Muscle of back (tissue), 11 donors: ENCODE results near the gene SPEG. TPM values are rescaled to one million over a fixed set of nuclear protein-coding genes. Genes with fewer than 3 reads are reported as not detected.
A peak's percentile ranks its signal among the peaks of the same experiment; 100 is the strongest.

Experiments used
- DNase-seq, 3 donors: peaks; one replicate each; pipeline versions ENCODE4 v3.0.0 to v3.0.0-alpha.2; 2013
- polyA plus RNA-seq, 10 donors: library from polyadenylated mRNA; unstranded; fragments of 120-200 nt; gene quantifications; one replicate each; pipeline ENCODE4 v1.2.1, GENCODE V29; 2013; ENCODE audit not compliant: insufficient read length in 10 of 10

The SPEG gene
- polyA plus RNA-seq, 10 donors, result 63.9 to 179 (median 138) TPM

DNA sequence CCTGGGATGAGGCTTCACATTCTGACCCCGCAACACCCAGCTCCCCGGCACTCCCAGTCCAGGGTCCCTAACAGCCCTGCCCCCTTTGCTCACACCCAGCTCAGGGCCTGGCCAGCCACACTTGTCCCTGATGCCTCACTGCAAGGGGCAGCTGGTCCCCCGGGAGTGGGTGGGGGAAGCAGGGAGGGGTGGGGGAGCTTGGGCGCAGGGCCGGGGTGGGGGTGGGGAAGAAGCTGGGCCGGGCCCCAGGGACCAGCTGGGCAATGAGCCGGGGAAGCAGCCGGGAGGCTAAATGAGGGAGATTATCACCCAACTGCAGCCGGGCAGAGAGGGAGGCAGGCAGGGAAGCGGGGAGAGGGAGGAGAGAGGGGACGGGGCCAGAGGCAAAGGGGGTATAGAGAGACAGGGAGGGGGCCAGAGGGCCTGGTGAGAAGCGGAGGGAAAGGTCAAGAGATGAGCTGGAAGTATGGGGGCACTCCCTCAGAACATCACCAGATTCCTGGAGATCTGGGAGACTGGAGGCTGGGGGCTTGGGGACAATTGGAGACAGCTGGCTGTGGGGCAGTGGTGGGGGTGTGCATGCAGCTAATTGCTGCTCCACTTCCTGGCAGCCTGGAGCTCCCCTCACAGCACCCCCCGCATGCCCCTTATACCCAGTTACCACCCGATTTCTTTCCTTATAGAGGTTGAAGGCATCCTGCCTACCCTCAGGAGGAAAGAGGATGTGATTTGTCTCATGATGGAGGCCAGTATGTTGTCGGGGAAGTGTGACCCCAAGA is 77.1 kb downstream of the SPEG start:
- no peak for DNase-seq

DNA sequence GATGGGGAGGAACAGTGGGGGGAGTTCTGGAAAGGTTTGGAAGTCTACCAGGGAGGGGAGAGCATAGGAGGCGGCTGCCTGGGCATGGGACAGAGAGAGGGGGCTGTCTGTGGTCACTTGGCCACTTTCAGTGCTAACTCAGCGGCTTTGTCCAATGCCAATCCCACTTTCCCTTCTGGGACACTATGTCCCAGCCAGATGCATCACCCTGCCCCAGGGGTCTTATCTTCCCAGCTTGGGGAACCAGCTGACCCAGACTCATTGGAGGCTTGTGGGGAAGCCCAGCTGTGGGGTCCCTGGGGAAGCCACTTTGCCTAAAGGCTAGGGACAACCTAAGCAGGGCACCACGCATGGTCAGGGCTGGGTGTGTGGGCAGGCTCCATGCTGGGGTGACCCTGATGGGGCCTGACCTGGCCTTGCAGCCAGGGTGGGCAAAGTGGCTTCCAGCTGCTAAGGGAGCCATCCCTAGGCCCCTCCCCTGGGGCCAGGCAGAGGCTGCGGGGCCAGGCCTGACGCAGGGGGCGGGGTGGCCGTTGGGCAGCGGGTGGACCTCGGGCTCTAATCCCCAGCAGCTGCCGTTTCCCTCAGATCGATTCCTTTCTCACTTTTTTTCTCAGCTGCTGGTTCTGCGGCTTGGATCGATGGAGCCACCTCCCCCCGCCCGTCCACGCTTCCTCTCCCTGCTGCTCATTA is 78.0 kb downstream of the SPEG start:
- DNase-seq, result peak in 1 of 3 donors; percentile 38

DNA sequence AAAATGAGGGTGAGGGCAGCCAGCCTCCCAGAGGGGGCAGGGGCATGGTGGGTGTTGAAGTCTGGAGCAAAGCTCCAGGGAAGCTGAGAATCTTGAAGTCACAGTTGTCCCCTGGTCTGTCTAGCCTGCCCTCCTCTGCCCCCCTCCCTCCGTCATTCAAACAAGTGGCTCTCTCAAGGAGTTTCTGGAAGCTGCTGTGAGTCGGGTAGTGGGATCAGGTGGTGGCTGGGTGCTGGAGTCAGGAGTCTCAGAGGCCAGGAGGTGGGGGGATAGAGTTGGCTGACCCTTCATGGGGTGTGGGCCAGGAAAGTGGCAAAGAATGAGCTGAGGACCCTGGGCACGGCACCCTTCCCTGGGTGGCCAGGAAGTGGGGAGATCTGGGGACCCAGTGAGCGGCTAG is 79.1 kb downstream of the SPEG start:
- no peak for DNase-seq

DNA sequence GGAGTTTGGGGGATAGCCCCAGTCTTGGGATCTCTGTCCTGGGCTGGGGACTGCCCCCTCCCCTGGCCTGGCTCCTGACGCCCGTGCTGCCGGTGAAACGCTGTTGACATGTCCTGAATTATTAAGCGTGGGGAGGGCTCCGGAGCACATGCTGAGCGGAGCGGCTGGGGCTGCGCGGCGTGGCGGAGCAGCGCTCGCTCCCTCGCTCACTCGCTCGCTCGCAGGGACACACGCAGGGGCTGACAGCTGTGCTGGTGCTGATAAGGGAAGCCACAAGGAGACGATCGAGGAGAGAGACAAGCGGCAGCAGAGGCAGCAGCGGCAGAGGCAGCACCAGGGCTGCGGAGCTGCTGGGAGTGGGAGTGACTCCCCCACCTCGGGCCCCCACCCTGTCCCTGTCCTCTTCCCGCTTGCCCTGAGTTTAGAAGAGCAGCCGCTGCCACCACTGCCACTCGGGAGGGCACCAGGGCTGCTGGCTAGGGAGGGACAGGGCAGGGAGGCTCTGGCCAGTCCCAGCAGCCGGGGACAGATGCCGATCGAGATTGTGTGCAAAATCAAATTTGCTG is 79.6 kb downstream of the SPEG start, which contains the start of gene ASIC4:
ASIC4 (plus strand) TSS at position 287 of the 566 bp plus-strand sequence; CDS start at position 530, 243 bp downstream.
- DNase-seq, result peak in 1 of 3 donors; percentile 52

DNA sequence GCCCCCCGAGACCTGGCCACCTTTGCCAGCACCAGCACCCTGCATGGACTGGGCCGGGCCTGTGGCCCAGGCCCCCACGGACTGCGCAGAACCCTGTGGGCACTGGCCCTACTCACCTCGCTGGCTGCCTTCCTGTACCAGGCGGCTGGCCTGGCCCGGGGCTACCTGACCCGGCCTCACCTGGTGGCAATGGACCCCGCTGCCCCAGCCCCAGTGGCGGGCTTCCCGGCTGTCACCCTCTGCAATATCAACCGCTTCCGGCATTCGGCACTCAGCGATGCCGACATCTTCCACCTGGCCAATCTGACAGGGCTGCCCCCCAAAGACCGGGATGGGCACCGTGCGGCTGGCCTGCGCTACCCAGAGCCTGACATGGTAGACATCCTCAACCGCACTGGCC is 80.2 kb downstream of the SPEG start:
- DNase-seq, result no peak

DNA sequence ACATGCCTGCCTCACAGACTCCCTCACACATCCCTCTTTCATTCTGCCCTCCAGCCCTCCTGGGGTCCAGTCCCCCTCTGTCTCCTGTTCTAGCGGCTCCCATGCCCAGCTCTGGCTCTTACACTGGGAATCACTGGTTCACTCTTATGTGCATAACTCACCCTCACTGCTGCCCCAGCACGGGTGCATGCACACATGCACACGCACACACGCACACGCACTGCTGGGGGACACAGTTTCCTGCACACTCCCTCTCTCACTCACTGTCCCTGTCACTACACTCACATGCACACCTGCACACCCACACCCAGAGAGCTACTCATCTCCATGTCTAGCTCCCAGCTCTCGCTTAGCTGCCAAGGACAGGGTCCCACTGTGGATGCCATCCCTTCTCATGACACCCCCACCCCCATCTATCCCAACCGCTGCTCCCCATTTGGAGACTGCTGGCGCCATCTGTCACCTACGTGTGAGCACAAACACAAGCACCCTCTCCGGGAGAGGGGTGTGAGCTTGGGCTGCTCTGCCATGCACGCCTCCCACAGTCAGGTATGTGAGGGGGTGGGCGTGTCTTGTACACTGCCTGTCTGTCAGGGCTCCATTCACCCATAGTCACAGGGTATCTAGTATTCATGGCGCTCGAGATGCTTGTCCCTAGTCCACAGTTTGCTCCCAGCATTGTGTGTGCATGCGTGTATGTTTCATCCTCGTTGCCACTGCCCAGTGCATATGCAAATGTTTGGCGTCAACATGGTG is 81.4 kb downstream of the SPEG start:
- no peak for DNase-seq

DNA sequence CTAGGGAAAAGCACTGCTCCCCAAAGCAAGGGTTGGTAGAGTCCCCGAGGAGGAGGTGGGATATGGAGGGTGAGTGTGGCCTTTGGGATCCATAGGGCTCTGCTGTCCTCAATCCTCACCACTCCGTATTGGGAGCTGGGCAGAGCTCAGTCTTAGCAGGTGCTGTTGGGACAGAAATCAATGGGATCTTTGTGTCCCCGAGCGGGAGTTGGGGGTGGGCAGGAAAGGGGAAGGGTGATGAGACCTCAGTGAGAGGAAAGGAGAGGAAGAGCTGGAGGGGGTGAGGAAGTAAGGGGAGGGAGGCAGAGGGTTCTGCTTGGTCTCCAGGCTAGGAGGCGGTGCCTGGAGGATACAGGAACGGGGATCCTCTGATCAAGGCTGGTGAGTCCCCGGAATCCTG is 82.2 kb downstream of the SPEG start:
- no peak for DNase-seq

DNA sequence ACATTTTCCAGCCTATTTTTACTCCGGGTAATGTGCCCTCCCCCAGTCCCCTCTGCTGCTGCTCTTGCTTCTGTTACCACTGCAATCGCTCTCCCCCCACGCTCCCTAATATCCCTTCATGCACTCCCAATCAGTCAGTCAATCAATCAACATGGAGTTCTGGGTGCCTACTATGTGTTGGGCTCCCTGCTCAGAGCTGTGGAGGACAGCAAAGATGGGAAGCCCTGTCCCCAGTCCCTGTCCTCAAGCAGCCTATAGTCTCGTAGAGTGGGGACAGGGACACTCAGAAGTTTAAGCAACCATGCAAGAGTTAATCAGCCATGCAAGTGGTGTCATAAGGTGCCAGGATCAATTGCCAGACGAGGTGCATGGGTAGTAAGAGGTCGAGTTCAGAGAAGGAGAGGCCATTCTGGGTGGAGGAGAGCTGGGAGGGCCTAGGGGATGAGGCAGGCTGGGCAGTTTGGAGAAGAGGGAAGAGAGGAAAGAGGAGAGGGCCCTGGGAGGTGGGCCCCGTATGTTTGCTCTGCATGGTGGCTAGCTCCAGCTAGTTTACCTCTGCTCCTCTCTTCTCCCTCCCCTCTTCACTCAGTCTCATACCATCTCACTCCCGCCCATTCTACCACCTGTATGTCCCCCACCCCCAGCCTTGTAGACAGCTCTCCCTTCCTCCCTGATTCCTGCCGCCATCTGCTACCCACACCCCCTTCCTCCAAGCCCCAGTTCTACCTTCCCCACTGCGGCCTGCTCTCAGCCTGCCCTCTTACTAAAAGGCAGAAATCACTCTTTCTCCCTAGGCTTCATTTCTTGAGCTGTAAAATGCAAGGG is 83.5 kb downstream of the SPEG start:
- DNase-seq, result no peak

DNA sequence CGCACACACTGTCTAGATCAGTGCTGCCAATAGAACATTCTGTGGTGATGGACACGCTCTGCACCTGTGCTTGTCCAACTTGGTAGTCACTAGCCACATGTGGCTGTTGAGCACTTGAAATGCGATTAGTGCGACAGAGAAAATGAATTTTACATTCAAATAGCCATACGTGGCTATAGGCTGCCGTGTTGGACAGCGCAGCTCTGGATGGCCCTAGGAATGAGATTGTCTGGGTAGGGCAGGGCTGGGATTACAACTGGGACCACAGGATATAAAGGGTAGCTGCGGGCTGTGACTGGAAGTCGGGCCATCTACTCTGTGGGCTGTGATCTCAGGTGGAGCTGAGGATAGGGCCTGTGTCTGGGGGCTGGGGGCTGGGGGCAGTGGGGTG is 84.9 kb downstream of the SPEG start:
- DNase-seq, result no peak

DNA sequence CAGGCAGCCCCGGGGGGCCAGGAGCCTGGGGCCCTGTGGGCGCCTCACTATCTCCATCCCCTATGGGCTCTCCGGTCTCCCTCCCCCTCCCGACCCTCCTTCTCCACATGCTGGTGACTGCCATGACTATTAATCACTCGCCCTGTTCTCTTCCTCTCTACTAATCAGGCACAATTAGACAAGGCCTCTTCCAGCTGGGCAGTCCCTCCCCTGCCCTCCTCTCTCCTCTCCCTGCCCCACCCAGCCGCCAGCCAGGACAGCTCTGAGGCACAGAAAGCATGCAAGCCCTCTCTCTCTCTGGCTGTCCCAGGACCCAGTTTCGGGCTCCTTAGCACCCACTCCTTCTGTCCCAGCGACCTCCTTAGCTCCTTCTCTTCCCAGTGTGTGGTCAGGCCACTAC is 85.4 kb downstream of the SPEG start:
- DNase-seq, result no peak

DNA sequence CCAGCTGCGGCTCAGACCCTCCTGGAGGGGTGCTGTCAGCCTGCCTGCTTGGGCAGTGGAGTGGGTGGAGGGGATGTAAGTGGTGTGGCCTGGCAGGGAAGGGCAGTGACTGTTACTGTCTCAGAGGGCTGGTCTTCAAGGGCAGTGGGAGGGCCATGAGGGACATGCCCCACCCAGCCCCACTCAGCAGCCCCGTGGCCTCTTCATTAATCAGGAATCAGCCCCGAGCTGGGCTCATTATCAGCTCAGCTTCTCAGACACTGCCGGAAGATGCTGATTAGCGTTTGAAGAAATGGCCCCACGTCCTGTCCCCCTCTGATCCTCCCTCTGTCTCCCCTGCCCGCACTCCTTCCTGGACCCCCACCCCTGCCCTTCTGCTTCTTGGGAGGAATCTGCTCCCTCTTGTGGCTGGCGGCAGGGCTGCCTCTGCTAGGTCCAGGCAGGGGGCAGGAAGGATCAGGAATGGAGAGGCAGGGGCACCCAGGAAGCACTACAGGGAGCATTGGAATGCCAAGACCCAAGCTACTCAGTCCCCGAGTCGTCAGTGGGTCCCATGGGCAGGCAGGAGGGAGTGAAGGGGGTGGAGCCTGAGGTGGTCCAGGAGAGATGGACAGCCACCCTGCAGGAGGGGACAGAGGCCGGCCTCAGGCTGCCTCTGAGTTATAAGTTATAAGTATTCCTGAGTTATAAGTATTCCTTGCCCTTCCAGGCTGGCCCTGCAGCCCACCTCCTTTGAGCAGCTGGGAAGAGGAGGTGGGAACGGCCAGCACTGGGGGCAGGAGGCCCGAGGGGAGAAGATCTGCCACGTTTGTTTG is 86.6 kb downstream of the SPEG start:
- peak in 1 of 3 donors; percentile 73 for DNase-seq

DNA sequence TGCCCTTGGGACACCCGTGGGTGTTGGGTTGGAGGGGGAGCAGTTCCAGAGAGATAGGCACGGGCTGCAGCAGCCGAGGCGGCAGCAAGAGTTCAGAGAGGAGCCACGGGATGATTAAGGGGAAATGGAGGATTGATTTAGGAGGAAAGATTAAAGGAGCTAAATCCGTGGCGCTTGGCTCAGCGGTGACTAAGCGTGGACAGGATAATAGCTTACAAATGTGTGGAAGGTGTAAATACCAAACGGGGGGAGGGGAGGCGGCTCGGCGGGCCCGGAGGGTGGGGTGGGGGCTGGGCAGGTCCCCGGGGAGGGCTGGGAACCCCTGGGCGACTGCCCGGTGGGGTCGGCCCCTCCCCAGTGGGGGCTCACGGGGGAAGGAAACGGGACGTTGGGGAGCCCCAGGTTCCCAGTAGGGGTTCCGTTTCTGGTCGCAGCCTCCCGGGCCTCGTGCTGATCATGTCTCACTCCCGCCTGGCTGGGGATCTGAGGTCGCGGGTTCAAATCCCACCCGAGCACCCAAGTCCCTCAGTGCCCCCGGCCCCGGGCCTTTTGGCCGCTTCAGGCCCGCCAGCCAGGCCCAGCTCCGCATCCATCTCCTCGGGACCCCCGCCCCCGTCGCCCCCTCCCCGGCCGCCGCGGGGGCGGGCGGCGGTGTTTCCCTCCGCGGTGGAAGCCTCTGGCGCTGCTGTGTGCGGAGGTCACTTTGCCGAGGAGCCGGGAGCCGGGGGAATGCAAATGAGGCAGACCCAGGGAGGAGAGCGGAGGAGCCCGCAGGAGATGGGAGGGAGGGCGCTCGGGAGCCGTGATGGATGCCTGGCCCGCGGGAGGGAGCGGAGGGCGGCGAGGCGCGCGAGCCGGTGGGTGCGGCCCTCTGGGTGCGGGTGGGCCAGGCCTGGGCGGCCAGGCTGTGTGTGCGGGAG is 87.7 kb downstream of the SPEG start:
- peak in 1 of 3 donors; percentile 76 for DNase-seq

DNA sequence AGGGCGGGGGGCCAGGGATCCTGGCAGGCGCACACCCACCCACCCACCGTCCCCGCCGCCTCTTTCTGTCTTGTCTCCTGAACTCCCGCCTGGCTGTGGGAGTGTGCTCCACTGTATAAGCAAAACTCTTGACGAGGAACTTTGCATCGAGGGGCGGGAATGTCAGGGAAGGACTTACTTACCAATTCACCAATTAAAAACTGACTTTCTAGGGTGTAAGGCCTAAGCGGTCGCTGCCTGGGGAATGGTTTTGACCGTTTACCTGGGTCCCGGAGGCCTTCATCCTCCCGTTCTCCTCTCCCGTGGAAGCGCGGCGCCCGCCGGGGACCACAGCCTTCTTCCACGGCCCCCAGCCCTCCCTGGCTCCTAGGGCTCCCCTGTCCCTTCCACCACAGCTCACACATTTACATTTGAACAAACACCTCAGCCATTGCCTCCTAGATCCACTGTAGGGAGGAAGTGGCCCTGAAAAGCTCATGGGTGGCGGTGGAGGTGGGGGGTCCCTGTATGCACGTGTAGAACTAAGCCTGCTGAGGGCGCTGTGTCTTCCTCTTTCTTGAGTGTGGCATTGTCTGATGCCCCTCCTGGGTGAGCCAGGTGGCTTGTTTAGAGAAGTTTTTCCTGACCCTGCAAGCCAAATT is 88.5 kb downstream of the SPEG start:
- DNase-seq, result no peak

DNA sequence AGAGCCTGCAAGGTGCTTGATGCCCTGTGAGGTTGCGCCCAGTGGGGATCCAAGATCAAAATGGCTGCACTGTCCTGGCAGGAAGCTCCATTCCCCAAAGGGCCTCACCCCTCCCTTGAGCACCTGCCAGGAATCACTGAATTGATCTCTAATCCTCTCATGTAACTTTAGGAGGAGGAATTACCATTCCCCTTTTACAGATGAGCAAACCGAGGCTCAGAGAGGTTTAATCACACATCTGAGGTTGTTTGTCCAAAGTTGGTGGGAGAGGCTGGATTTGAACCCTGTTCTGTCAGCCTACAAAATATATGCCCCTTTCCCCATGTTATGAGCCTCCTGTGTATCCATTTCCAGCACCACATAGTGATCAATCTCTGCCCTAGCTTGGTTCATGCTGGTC is 90.2 kb downstream of the SPEG start:
- no peak for DNase-seq

DNA sequence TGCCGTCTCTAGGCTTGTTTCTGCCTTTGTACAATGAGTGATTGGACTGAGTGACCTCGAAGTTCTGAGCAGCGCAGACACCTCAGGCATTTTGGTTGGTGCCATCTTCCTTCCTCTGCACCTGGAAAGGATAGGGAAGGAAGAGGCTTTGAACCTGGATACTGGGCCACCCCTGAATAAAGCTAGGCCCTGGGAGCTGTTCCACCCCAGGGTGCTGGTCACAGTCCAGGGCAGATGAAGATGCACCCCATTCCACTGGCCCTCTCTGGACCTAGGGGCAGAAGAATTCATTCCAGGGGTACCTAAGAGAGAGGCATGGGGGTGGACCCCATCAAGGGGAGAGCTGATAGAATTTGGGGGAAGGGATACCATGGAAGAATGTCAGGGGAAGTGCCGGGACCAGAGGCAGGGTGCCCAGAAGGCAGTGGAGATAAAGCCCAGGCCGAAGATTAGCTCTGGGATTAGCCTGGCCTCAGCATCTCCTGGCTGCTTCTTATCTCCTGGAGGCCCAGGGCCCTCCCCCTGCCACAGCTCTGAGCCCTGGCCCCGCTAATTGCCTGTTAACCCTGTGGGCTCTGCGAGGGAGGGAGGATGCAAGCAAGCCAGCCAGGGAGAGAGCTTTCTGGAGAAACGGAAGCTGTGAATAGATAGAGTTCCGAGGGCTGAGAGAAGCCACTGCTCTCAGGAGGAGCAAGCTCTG is 91.0 kb downstream of the SPEG start:
- DNase-seq, result no peak

DNA sequence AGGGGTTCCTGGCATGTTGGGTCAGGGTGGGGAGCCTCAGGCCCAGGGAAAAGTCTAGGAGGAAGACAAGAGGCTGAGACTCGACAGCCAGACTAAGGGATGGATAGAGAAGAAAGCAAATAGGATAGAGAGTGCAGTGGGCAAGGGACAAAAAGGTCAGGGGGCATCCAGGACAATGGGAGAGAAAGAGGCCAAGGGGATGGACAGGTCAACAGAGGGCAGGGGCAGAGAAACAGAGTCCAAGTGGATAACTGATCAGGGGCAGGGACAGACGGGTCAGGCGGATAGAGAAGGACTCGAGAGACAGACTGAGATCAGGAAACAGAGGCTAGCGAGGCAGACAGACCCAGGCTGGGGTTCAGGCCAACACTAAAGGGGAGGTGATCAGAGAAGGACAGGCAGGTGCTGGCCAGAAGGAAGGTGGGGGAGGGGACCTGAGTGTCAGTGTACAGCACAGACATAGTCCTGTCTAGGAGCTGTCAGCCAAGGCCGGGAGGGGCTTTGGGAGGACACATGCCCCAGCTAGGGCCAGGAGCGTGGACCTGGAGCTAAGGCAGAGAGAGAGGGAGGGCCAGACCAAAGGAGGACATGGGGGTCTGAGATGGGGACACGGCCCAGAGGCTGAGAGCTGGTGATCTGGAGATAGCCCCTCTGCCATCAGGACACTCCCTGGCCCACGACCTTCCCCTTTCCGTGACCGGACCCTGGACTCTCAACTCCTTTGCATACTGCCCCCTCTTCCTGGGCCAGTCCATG is 91.9 kb downstream of the SPEG start:
- DNase-seq, result no peak

DNA sequence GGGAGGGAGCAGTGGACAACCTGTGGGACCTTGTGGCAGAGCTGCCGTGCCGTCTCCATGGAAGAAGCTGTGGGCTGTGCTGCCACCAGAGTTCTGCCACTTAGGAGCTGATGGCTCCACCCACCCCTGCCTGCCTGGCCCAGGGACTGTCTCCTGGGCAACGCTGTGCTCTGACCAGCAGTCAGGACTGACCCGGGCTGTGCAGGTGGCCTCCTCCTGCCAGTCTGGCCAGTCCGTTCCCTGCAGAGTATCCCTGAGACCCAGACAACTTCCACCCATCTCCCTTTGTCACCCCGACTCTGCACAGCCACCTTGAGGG is 92.4 kb downstream of the SPEG start:
- no peak for DNase-seq

DNA sequence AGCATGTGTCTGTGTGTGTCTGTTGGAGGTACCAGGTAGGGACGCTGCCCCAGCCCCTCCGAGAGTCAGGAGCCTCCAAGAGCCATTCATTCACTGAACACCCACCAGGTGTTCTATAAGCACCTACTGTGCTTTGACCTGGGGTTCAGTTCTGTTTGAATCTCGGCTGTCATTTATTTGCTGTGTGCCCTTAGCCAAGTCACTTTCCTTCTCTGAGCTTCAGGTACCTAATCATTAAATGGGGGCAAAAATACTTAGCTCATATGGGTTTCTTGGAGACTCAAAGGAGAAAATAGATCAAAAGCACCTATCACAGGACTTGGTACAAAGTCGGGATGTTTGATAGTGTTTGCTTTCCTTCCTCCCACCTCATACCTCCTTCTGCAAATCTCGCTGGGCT is 92.8 kb downstream of the SPEG start:
- DNase-seq, result no peak
